H1 (cell line): Measurements from ENCODE around the gene PARD3. TPM values are rescaled to one million over a fixed set of nuclear protein-coding genes. Genes with fewer than 3 reads are reported as not detected.

Experiments used
- CTCF ChIA-PET: fragments of 300-600 bp; sonication (Branson Sonifier 250); formaldehyde crosslinking; loops from one replicate; lab custom pipeline; 2021; ENCODE audit not compliant: partially characterized antibody; lab: Charles Lee
- POLR2A ChIA-PET: fragments of 300-600 bp; sonication (Branson Sonifier 250); formaldehyde crosslinking; loops from one replicate; lab custom pipeline; 2021; ENCODE audit warnings: inconsistent platforms; ENCODE audit not compliant: partially characterized antibody; lab: Charles Lee
- DNase-seq, 2 experiments: peaks; one replicate each; pipeline versions ENCODE4 v3.0.0 to v3.0.0-alpha.2; 2010 to 2022; ENCODE audit warnings: low spot score in 2 of 2, low read depth in 1 of 2, mixed read lengths in 1 of 2
- FAIRE-seq: peaks from 2 replicates; lab custom pipeline; 2011; peaks lifted over from hg19 to GRCh38; lab: Jason Lieb, UNC
- H2AFZ ChIP-seq: 2 replicates; pipeline ENCODE4 v1.8.1; 2012; ENCODE audit warnings: low read length, inconsistent platforms
- H2AK5ac ChIP-seq: 2 replicates; pipeline ENCODE4 v1.6.1; 2013; ENCODE audit warnings: low read depth, low read length
- H2BK120ac ChIP-seq: replicated peaks from 2 replicates; pipeline ENCODE3; 2013; ENCODE audit warnings: low read depth, low read length, inconsistent platforms
- H2BK12ac ChIP-seq: 2 replicates; pipeline ENCODE4 v1.6.1; 2013; ENCODE audit warnings: low read depth, low read length
- H2BK15ac ChIP-seq: 2 replicates; pipeline ENCODE4 v1.6.1; 2013; ENCODE audit warnings: low read length
- H2BK20ac ChIP-seq: 2 replicates; pipeline ENCODE4 v1.6.1; 2013; ENCODE audit warnings: low read length
- H2BK5ac ChIP-seq: 2 replicates; pipeline ENCODE4 v1.6.1; 2013; ENCODE audit warnings: low read depth, low read length
- H3K14ac ChIP-seq: 2 replicates; pipeline ENCODE4 v1.6.1; 2013; ENCODE audit warnings: inconsistent platforms; ENCODE audit not compliant: insufficient read length
- H3K18ac ChIP-seq: 2 replicates; pipeline ENCODE4 v1.6.1; 2013; ENCODE audit warnings: low read length; ENCODE audit errors: extremely low read depth
- H3K23ac ChIP-seq: 2 replicates; pipeline ENCODE4 v1.6.1; 2013; ENCODE audit warnings: inconsistent platforms; ENCODE audit not compliant: insufficient read length
- H3K23me2 ChIP-seq: 2 replicates; pipeline ENCODE4 v1.6.1; 2013; ENCODE audit warnings: low read depth, low read length
- H3K27ac ChIP-seq: 2 replicates; pipeline ENCODE4 v1.6.1; 2011; ENCODE audit warnings: low read depth, low read length, inconsistent platforms
- H3K27me3 ChIP-seq, 4 experiments: replicated peaks in 1 of 4; 1 replicate in 1 of 4; 2 replicates in 3 of 4; pipeline versions ENCODE4 v1.6.1 to v1.8.1; 2011 to 2013; ENCODE audit warnings: low read length in 3 of 4, mild to moderate bottlenecking in 3 of 4, inconsistent platforms in 2 of 4, mixed read lengths in 2 of 4, moderate library complexity in 1 of 4; ENCODE audit not compliant: control insufficient read depth in 3 of 4, insufficient read depth in 3 of 4; ENCODE audit errors: extremely low read depth in 1 of 4
- H3K36me3 ChIP-seq, 4 experiments: 2 replicates each; pipeline versions ENCODE4 v1.6.1 to v1.8.1; 2011 to 2013; ENCODE audit warnings: mild to moderate bottlenecking in 4 of 4, low read length in 3 of 4, moderate library complexity in 2 of 4, control low read depth in 1 of 4, inconsistent platforms in 1 of 4; ENCODE audit not compliant: insufficient read depth in 4 of 4, control insufficient read depth in 2 of 4
- H3K4ac ChIP-seq: replicated peaks from 2 replicates; pipeline ENCODE3; 2013; ENCODE audit warnings: low read length, low read depth, mixed read lengths, inconsistent platforms; ENCODE audit not compliant: insufficient read length
- H3K4me1 ChIP-seq, 4 experiments: replicated peaks in 1 of 4; 1 replicate in 1 of 4; 2 replicates in 3 of 4; pipeline versions ENCODE4 v1.6.1 to v1.8.1; 2011 to 2013; ENCODE audit warnings: low read length in 3 of 4, inconsistent platforms in 2 of 4, mixed read lengths in 1 of 4; ENCODE audit not compliant: insufficient read depth in 4 of 4, control insufficient read depth in 3 of 4
- H3K4me2 ChIP-seq, 2 experiments: 2 replicates each; pipeline versions ENCODE4 v1.6.1 to v1.8.1; 2011 to 2013; ENCODE audit warnings: low read depth in 2 of 2, low read length in 2 of 2, control low read depth in 1 of 2, inconsistent platforms in 1 of 2, mild to moderate bottlenecking in 1 of 2; ENCODE audit not compliant: insufficient read depth in 1 of 2
- H3K4me3 ChIP-seq, 4 experiments: fragments of 200-600, 300-600 bp in 1 of 4; sonication (generic), shearing (Covaris generic), sonication (Bioruptor Twin) in 1 of 4; 2 replicates each; pipeline versions ENCODE4 v1.5.1 to v1.8.1; 2011 to 2016; ENCODE audit warnings: low read length in 4 of 4, low read depth in 3 of 4, control low read depth in 2 of 4, inconsistent platforms in 2 of 4, mild to moderate bottlenecking in 2 of 4, mixed read lengths in 1 of 4, moderate library complexity in 1 of 4; ENCODE audit not compliant: insufficient read depth in 2 of 4; ENCODE audit errors: extremely low read depth in 1 of 4
- H3K56ac ChIP-seq: replicated peaks from 2 replicates; pipeline ENCODE3; 2013; ENCODE audit warnings: low read depth, mild to moderate bottlenecking, mixed read lengths, low read length, inconsistent platforms; ENCODE audit not compliant: insufficient read length
- H3K79me1 ChIP-seq: 2 replicates; pipeline ENCODE4 v1.6.1; 2013; ENCODE audit warnings: low read depth, low read length, control low read depth
- H3K79me2 ChIP-seq, 2 experiments: 2 replicates each; pipeline versions ENCODE4 v1.6.1 to v1.8.1; 2012 to 2013; ENCODE audit warnings: low read length in 2 of 2, mild to moderate bottlenecking in 2 of 2, inconsistent platforms in 1 of 2; ENCODE audit not compliant: insufficient read depth in 2 of 2, control insufficient read depth in 1 of 2
- H3K9ac ChIP-seq, 4 experiments: replicated peaks in 1 of 4; 1 replicate in 1 of 4; 2 replicates in 3 of 4; pipeline versions ENCODE4 v1.6.1 to v1.8.1; 2011 to 2013; ENCODE audit warnings: low read depth in 3 of 4, low read length in 3 of 4, control low read depth in 2 of 4, mild to moderate bottlenecking in 2 of 4, moderate library complexity in 2 of 4, inconsistent platforms in 1 of 4; ENCODE audit errors: extremely low read depth in 1 of 4
- H3K9me3 ChIP-seq, 2 experiments: 2 replicates each; pipeline versions ENCODE4 v1.6.1 to v1.8.1; 2012 to 2013; ENCODE audit warnings: mild to moderate bottlenecking in 2 of 2, moderate library complexity in 2 of 2, control low read depth in 1 of 2, inconsistent platforms in 1 of 2, low read depth in 1 of 2, low read length in 1 of 2, mixed read lengths in 1 of 2; ENCODE audit not compliant: insufficient read depth in 2 of 2
- H4K20me1 ChIP-seq, 2 experiments: replicated peaks in 1 of 2; 2 replicates each; pipeline versions ENCODE3 to v1.8.1; 2011 to 2013; ENCODE audit warnings: inconsistent platforms in 2 of 2, low read length in 2 of 2, mild to moderate bottlenecking in 1 of 2; ENCODE audit not compliant: insufficient read depth in 2 of 2, control insufficient read depth in 1 of 2
- H4K5ac ChIP-seq: 2 replicates; pipeline ENCODE4 v1.6.1; 2013; ENCODE audit warnings: low read length, low read depth, mixed read lengths, inconsistent platforms; ENCODE audit not compliant: insufficient read length
- H4K8ac ChIP-seq: 2 replicates; pipeline ENCODE4 v1.8.0; 2013; ENCODE audit warnings: mild to moderate bottlenecking, moderate library complexity, low read length, inconsistent platforms; ENCODE audit not compliant: insufficient read depth; ENCODE audit errors: extremely low read depth
- H4K91ac ChIP-seq: replicated peaks from 2 replicates; pipeline ENCODE3; 2013; ENCODE audit warnings: low read length, mixed read lengths, inconsistent platforms; ENCODE audit not compliant: insufficient read length
- BCL11A ChIP-seq, 2 experiments: IDR thresholded peaks; one replicate each; pipeline ENCODE4 v1.6.1; 2011; ENCODE audit warnings: low read depth in 2 of 2, low read length in 2 of 2, mild to moderate bottlenecking in 2 of 2
- BRCA1 ChIP-seq: IDR thresholded peaks from 2 replicates; pipeline ENCODE4 v1.6.1; 2012; ENCODE audit warnings: low read depth, low read length, improper control_type of control experiment
- CEBPB ChIP-seq: IDR thresholded peaks from 2 replicates; pipeline ENCODE4 v1.6.1; 2012; ENCODE audit warnings: low read depth, low read length
- FOSL1 ChIP-seq: IDR thresholded peaks from 2 replicates; pipeline ENCODE4 v1.6.1; 2011; ENCODE audit warnings: mild to moderate bottlenecking, low read depth, low read length, moderate library complexity; ENCODE audit not compliant: insufficient read depth
- HDAC2 ChIP-seq, 2 experiments: fragments of 300-600 bp in 1 of 2; sonication (generic) in 1 of 2; IDR thresholded peaks; 2 replicates each; pipeline ENCODE4 v1.6.1; 2011 to 2012; ENCODE audit warnings: low read depth in 2 of 2, low read length in 2 of 2, mild to moderate bottlenecking in 2 of 2, moderate library complexity in 2 of 2, borderline replicate concordance in 1 of 2, inconsistent platforms in 1 of 2
- KDM1A ChIP-seq: fragments of 200-600, 300-600 bp; sonication (generic); IDR thresholded peaks from 2 replicates; pipeline ENCODE4 v1.7.1; 2016; ENCODE audit warnings: mild to moderate bottlenecking, low read length, borderline replicate concordance
- POLR2A ChIP-seq, 2 experiments: IDR thresholded peaks; 1 replicate in 1 of 2; 2 replicates in 1 of 2; pipeline ENCODE4 v1.6.1; 2011; ENCODE audit warnings: low read depth in 2 of 2, low read length in 2 of 2, mild to moderate bottlenecking in 2 of 2; ENCODE audit errors: control extremely low read depth in 1 of 2
- RNF2 ChIP-seq: fragments of 200-900, 300-1000 bp; sonication (generic); IDR thresholded peaks from 2 replicates; pipeline ENCODE4 v1.7.1; 2016; ENCODE audit warnings: borderline replicate concordance, low read depth, mild to moderate bottlenecking, antibody characterized with exemption, low read length; ENCODE audit not compliant: poor library complexity, severe bottlenecking; ENCODE audit errors: missing control alignments
- SAP30 ChIP-seq: fragments of 300-600 bp; sonication (generic); IDR thresholded peaks from 2 replicates; pipeline ENCODE4 v1.7.1; 2012; ENCODE audit warnings: low read length, moderate library complexity, mild to moderate bottlenecking, inconsistent platforms; ENCODE audit not compliant: insufficient read depth, insufficient replicate concordance
- SIN3A ChIP-seq, 2 experiments: IDR thresholded peaks in 1 of 2; conservative IDR thresholded peaks in 1 of 2; 2 replicates each; pipeline ENCODE4 v1.6.1; 2011 to 2012; ENCODE audit warnings: low read length in 2 of 2, improper control_type of control experiment in 1 of 2, low read depth in 1 of 2, mild to moderate bottlenecking in 1 of 2
- SP2 ChIP-seq: IDR thresholded peaks from 2 replicates; pipeline ENCODE4 v1.6.1; 2012; ENCODE audit warnings: mild to moderate bottlenecking, low read length, inconsistent platforms
- TAF7 ChIP-seq: optimal IDR thresholded peaks from 2 replicates; pipeline ENCODE3; 2011; ENCODE audit warnings: low read depth, mild to moderate bottlenecking, inconsistent platforms, low read length, moderate library complexity, borderline replicate concordance
- TBP ChIP-seq: IDR thresholded peaks from 2 replicates; pipeline ENCODE4 v1.6.1; 2011; ENCODE audit warnings: low read depth, low read length, improper control_type of control experiment
- WGBS, 2 experiments: shearing (Covaris generic) in 1 of 2; methylation state at CpG; one replicate each; pipeline versions ENCODE4 v1.1.6 to v1.1.7; 2013 to 2015; ENCODE audit warnings: low lambda C conversion rate in 2 of 2, mixed read lengths in 2 of 2, inconsistent platforms in 1 of 2, low coverage in 1 of 2, missing lambda C conversion rate in 1 of 2; ENCODE audit not compliant: insufficient replicate concordance in 2 of 2, insufficient coverage in 1 of 2, insufficient read length in 1 of 2; ENCODE audit errors: extremely low coverage in 1 of 2, missing lambda C conversion rate in 1 of 2; 5-methylcytosine and 5-hydroxymethylcytosine counted together
- polyA plus RNA-seq, 7 experiments: library from polyadenylated mRNA; depleted of rRNA in 3 of 7; stranded (reverse) in 5 of 7; unstranded in 2 of 7; fragments of >200 nt in 5 of 7; fragments of 200-250 nt in 2 of 7; gene quantifications; 1 replicate in 5 of 7; 2 replicates in 1 of 7; 4 replicates in 1 of 7; pipeline versions ENCODE4 v1.2.1 to v1.2.3, GENCODE V29; 2011 to 2013; ENCODE audit warnings: missing spikeins in 2 of 7, mixed read lengths in 2 of 7
- total RNA-seq: library from RNA; stranded (reverse); fragmentation: NEBNext Ultra II Directional; extraction: Animal tissue kit (Norgen Biotek cat#: 25700); gene quantifications from 2 replicates; pipeline ENCODE4 v1.2.1, GENCODE V29; 2021

Gene PARD3
- total and polyA plus RNA-seq, 2 of the 8 experiments (the other 6 are each of a cell fraction or from before 2014, with no cell fraction given) = 19.7 to 49.1 TPM

DNA sequence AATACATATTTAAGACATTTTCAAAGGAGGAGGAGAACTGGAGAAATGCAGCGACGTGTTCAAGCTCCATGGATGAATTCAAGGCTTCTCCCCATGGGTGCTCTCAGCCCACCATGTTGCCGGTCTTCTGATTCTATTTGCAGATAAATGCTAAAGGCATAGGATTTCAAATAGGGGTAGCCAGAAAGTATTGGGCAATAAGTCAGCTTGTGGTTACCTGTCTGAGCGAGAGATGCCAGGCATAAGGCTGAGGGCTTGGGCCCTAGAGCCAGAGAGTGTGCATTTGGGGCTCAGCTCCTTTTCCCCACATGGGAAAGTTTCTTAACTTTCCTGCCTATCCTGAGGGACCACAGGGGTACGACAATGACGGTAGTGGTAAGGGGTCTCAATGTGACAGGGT lies 180.0 kb downstream of the PARD3 start:
- Histone ChIP-seq H3K4me2 (no peak overlapping the region), H4K8ac (no peak overlapping the region), H3K18ac (no peak overlapping the region), H2AK5ac (no peak overlapping the region; the same call in 1 of the 2 replicates), H2BK120ac (no peak overlapping the region), H3K4ac (no peak overlapping the region), H3K23me2 (no peaks in the 10 kb centered on the region), H3K27me3 (no peaks in the 10 kb centered on the region), H2BK5ac (no peak overlapping the region), H3K56ac (no peak overlapping the region), H3K9me3 (no peaks in the 10 kb centered on the region), H2AFZ (no peak overlapping the region), H4K5ac (no peak overlapping the region), H3K27ac (no peak overlapping the region), H4K91ac (no peak overlapping the region), H3K36me3 (no peaks in the 10 kb centered on the region), H3K4me1 (peaks cover 5 to 13% (median 9%) of the 10 kb centered on the region in 4 experiments; a peak in 5 of 7 replicates), H3K79me1 (peaks cover 12% of the 10 kb centered on the region; the same call in 1 of the 2 replicates), H4K20me1 (peaks cover 2 to 4% of the 10 kb centered on the region in 2 experiments), H3K4me3 (no peak overlapping the region), H2BK12ac (no peak overlapping the region), H2BK20ac (no peak overlapping the region), H2BK15ac (no peak overlapping the region), H3K9ac (no peak overlapping the region), H3K23ac (no peak overlapping the region), H3K14ac (no peak overlapping the region), H3K79me2 (peaks cover 0 to 55% of the 10 kb centered on the region in 2 experiments; a peak in 2 of 4 replicates)
- ChIA-PET POLR2A (no interaction called here), CTCF (interaction anchor here (0.7 to 1.8 kb wide), 5 partner anchors 12 to 1268 kb away, joined by 3 to 6 read pairs (median 3); no protein-coding TSS in a partner anchor)
- FAIRE-seq = no peak
- no peak for DNase-seq
- WGBS, 2 experiments = 98% methylated on average over 6 of the region's 6 CpGs; no CpG with 5 or more reads in 1 of the 2 experiments
- TF ChIP-seq SP2 (no peak), CEBPB (no peak), RNF2 (no peak), TBP (no peak), KDM1A (no peak), BCL11A (IDR thresholded peaks at IDR 0.05; ENCODE audit: low read depth in 2 of 2, low read length in 2 of 2) (no peak), POLR2A (IDR thresholded peaks at IDR 0.05; ENCODE audit: control extremely low read depth in 1 of 2, low read depth in 2 of 2, low read length in 2 of 2) (no peak), SAP30 (no peak), BRCA1 (no peak), TAF7 (no peak), HDAC2 (IDR thresholded peaks at IDR 0.05; ENCODE audit: borderline replicate concordance in 1 of 2, low read depth in 2 of 2, low read length in 2 of 2) (no peak), FOSL1 (no peak), SIN3A (conservative IDR thresholded peaks at IDR 0.05 in 1 of 2, IDR thresholded peaks at IDR 0.05 in 1 of 2; ENCODE audit: low read depth in 1 of 2, low read length in 2 of 2) (no peak)
